NCI-H524 (cell line): ENCODE results near the gene DDX59.
A peak's percentile ranks its signal among the peaks of the same experiment; 100 is the strongest.

ENCODE experiments used
- DNase-seq, 2 experiments: peaks; one replicate each; lab custom pipeline; 2025; lab: John Stamatoyannopoulos, UW

Gene DDX59

DNA sequence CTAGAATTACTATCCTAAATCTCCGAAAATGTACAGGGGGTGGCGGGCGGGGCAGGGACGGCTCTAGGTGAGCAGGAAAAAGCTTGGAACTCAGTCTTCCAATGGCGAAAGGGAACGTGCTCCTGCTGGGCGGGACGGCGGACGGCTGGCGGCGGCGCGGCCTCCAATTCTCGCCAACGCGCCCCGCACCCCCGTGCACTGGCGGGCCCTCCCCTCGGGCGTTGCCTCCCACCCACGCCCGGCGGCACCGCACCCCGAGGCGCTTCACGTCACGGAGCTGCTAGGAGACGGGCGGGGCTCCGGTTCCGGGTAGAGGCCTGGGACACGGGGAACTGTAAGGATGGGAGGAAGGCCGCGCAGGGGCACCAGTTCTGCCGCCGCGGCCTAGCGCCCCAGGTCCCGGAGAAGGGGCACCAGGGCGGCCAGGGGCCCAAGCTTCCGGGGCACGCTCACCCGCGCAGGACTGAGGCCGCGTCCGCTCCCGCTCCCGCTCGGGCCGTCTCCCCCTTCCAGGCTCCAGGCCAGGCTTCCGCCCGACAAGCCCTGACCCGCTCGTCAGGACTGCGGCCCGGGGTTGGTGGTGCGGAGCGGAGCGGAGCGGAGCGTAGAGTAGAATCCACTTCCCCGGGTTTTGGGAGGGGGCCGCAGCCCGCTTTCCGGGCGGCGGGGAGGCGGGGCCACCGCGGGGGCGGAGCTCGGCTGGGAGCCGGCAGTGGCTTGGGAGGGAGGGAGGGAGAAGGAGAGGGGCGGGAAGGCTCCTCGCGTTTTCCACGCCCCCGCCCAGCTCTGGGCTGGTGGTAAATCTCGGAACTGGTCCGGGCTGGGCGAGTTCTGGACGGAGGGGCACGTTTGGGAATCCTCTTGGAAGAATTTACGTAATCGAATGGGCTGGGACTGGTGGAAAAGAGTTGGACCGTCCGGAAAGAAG lies at the start of gene DDX59:
TSS of gene DDX59 (minus strand) at position 594 of the 928 bp plus-strand sequence. CDS start 3,167 bp downstream, outside the sequence.
- peak; percentile 94 to 97 for DNase-seq

DNA sequence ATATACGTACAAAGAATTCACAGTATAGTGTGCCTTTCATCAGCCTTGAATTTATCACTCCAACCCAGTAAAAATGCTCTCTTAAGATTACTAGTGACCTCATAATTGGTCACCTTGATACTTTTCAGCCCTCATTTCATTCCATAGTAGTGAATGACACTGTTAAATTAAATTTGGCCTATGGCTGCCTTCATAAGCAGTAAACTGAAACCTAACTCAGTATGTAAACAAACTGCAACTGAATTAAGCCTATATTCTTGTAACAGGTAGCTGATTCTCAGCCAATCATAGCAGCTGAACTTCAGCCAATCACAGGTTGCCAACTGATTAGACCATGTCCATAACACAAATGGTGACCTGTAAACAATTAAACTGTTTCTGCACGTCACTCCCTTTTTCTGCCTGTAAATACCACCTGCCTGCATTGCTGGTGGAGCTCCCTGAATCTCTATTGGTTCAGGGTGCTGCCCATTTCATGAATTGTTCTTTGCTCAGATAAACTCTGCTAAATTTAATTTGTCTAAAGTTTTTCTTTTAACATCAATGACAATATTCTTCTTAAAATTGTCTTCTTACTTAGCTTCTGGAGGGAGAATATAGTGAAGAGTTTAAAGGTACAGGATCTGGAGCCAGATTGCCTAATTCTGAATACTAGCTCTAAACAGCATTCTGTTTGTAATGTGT lies 44.9 kb upstream of the DDX59 start:
- no peak for DNase-seq

DNA sequence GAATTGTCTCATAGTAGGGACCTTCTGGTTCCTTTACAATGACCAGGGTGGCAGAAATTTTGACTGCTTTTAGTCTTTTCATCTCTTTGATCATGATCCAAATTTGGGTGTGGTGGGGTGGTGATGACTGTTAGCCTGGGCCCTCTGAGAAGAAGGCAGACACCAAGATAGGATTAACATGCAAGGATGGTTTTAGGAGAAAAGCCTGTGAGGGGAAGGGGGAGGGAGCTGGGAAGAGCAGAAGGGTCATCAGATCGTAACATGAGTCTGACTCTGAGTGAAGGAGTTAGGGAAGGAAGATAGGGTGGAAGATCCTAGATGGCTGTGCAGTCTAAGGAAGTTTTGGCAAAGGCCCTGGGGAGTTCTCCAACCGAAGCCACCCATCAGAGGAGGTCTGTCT lies 40.5 kb upstream of the DDX59 start:
- no peak for DNase-seq

DNA sequence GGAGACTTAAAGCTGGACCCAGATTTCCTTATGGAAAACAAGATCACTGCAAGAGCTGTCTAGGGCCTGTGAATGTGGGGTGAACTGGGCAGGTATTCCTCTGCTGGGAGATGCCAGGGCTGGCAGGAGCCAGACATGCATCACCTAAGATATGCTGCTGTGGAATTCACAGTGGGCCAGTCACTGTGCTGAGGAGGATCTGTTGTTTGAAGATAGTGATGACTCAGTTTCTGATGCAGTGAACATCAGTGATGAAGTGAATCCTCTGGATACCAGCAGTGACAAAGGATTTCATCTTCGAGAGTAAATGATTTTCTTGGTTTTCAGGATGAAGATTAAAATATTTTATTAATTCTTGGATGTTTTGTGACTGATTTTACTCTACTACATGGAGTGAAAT lies 39.1 kb upstream of the DDX59 start:
- DNase-seq: no peak

DNA sequence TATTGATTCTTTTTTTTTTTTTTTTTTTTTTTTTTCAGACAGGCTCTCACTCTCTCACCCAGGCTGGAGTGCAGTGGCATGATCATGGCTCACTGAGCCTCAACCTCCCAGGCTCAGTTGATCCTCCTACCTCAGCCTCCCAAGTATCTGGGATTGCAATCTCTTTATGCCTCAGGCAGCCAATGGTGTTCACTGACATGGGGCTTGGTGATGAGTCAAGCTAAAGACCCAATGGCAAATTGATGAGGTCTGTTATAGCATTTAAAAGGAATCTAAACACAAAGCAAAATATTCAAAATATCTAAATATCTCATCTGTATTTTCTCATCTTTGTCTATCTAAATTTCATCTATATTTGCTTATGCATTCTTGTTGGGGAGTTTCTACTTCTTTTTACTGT lies 38.5 kb upstream of the DDX59 start:
- no peak for DNase-seq

DNA sequence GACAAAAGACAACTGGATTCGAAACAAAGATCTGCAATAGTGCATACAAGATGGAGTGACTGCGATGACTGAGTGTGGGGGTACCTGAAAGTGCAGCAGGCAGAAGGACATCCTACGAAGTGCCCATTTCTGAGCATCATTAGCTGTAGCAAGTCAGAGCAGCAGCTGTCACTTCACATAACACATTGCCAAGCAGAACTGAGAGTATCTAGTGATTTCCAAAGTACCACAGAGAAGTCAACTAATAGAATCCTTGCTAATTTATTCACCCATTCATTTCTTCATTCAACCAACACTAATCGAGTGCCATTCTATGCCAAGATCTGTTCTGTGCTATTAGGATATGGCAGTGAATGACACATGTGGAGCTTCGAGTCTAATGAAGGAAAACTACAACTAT lies 37.4 kb upstream of the DDX59 start:
- peak in 1 of 2 experiments; percentile 4 for DNase-seq

DNA sequence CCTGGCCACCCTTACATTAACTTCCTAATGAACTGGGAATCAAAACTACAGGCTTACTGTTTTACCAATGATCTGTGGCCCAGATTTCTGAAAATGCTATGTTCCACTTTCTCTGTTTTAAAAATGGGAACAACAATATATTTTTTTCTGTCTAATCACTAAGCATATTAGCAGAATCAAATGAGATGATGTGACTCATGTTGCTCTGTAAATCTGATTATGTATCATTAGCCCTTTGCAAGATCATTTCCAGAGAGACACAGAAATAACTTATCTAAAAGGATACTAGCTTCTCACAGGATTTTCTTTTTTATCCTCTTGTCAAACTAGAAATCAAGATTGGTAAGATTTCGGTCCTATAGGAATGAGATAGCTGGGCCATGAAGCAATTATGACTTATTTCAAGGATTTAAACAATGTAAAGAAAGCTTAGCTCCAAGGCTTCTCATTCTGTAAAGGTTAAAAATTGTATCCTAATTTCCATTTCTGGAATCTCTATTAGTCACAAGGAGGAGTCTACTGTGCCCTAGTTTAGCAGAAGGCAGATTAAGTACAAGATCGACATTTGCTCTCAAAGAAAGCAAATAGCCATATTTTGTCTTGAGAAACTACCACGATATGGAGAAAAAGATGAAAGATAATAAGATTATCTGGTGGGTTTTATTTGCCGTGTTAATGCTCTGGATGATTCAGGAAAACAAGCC lies 36.6 kb upstream of the DDX59 start:
- DNase-seq: no peak

DNA sequence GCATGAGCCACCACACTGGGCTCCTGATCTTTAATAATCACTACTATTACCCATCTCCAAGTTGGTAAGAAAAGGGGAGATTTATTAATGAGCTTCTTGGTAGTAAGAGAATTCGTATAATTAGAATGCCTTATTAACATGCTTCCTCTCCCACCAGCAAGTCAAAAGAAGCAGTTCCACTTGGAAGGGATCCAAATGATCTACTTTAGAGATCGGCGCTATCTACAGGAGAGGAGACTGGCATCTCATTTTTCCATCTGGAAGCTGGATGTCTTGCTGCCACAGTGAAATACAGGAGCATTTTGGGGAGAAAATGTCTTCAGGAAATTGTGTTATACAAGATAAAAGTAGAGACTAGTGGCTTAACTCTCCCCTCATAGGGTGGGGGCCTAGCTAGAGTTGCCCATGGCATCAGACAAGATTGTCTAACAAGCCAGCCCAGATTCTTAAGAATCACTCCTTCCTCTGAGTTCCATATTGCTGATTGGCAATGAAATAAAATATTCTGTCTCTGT lies 35.3 kb upstream of the DDX59 start:
- DNase-seq: no peak

DNA sequence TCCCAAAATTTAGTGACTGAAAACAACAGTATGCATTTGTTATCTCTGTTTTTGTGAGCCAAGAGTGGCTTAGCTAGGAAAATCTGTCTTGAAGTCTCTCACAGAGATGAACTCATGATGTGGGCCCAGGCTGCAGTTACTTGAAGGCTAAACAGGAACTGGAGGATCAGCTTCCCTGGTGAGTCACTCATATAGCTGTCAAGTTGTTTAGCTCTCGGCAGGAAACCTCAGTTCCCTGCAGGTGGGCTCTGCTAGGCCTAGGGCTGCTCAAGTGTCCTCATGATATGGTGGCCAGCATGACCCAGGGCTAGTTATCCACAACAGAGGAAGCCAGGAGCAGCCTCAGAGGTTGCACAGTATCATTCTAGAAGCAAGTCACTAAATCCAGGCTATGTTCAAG lies 30.2 kb upstream of the DDX59 start:
- no peak for DNase-seq

DNA sequence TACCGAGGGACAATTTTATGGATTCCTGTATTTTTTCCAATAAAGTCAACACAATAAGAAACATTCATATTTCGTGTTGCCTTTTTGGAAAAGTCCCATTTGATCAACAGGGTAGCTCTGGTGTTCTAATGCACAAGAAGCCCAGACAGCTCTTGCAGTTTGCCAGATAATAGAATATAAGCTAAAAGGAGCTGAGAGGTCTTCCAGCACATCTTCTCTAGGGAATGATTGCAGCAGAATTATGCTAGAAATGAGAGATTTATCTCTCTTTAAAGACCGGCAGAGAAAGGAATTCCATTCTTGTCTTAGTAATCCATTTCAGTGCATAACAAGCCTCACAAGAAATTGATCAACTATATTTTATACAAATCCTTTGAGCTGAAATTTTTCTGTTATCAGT lies 25.0 kb upstream of the DDX59 start:
- no peak for DNase-seq

DNA sequence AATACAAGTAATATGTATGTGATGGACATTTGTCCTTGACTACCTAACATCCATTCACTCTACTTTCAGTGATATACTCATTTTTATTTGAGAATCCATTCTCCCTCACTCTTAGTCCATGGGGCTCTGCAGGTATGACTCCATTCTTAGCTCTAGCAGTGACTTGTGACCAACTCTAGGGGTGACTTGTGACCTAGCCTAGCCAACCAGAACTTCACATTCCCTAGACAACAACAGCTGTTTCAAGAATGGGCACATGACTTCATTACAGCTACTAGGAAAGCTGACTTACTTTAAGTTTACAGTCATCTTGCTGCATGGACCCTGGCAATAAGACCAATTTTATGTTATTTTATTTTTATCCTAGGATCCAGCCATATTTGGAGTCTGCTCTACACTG lies 23.6 kb upstream of the DDX59 start:
- no peak for DNase-seq

DNA sequence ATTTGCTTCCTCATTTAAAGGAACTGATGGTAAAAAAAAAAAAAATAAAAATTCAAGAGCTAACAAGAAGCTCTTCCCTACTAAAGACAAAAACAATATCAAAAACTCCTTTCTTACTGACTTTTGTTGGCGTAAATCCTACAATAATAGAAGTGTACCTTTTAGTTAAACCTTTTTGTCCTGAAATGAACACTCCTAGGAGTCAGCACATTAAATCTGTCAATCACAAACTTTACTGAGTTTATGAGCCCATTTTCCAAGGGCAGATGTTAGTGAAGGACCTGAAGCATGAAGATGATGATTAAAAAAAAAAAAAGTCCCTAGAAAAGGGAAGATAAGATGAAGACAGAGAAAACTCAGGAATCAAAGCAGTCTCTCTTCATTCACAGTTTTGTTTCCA lies 22.6 kb upstream of the DDX59 start:
- DNase-seq: no peak

DNA sequence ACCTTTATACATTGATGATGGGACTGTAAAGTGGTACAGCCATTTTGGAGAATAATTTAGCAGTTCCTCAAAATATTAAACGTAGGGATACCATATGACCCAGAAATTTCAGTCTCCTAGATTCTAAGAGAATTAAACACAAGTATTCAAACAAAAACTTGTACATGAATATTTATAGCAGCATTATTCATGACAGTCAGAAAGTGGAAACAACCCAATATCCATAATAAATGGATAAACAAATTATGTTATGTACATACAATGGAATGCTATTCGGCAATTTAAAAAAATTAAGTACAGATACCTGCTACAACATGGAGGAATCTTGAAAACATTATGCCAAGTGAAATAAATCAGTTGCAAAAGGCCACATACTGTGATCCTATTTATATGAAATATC lies 16.9 kb upstream of the DDX59 start:
- no peak for DNase-seq

DNA sequence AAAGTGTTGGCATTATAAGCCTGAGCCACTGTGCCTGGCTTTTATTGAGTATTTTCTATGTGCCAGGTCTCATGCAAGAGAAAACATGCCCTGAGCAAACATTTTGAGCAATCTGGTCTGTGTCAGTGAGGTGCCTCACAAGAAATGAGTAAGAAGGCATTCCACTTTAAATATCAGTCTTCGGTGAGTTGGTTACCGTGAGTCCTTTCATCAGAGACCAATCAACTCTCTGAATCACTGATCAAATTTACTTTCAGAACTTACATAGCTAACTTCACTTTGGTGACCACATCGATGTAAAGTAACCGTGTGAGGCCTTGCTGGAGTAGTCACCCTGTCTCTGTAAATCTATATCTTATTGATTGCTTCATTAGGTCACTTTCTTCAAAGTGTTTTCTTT lies 14.3 kb upstream of the DDX59 start:
- DNase-seq: no peak

DNA sequence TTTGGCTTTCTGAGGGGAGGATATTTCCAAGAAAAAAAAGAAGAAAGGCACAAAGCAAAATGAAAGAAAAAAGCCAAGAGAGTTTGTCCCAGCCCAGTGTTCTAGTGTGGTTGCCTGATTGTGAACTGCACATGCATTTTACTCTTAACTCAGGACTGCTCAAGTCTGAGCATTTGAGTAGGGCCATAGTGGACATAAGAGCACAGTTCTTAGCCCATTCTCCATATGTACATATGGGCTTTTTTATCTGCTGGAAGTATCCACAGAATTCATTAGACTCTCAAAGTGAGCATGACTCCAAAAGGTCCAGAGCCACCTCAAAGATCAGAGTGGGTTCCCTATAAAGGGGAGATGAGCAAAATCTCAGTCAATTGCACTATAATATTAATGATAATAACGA lies 13.6 kb upstream of the DDX59 start:
- DNase-seq: no peak

DNA sequence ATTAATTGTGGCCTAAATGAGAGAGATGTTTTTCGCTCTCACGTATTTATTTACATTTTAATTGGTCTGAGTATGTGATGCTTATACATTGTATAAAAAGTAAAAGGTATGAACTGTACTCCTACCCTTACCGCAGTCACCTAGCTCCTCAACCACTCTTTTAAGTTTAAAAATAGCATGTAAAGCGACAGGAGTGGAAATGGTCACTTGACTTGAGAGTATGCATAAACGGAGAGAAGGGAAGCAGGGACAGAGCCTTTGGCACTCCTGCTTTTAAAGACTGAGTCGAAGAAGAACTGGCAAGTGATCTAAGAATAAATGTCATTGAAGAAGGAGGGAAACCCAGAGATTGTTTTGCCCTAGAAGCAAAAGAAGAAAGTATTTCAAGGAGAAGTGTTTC lies 11.5 kb upstream of the DDX59 start:
- DNase-seq: no peak

DNA sequence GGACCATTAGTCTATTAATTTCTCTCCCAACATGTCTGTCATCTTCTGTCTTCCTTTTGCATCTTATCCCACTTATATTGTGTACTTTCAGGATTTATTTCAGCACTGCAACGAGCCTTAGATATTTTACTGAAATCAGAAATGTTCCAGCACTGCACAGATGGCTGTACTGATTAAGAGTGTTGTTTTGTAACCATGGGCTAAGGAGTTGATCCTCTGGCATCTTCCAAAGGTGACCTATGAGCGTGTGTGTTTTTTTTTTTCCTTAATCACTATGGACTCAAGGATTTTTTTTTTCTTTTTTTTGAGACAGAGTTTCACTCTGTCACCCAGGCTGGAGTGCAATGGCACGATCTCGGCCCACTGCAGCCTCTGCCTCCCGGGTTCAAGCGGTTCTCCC lies 7.1 kb upstream of the DDX59 start:
- DNase-seq: peak; percentile 6 to 68

DNA sequence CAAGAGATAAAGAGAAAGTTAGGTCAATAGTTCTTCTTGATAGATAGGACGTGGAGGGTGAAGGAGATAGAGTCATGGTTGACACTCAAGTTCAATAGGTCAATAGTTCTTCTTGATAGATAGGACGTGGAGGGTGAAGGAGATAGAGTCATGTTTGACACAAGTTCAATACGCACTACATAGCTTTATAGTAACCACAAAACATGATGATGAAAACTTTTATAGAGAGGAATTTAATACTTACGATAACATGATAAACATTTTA lies 5.8 kb upstream of the DDX59 start:
- DNase-seq: no peak

DNA sequence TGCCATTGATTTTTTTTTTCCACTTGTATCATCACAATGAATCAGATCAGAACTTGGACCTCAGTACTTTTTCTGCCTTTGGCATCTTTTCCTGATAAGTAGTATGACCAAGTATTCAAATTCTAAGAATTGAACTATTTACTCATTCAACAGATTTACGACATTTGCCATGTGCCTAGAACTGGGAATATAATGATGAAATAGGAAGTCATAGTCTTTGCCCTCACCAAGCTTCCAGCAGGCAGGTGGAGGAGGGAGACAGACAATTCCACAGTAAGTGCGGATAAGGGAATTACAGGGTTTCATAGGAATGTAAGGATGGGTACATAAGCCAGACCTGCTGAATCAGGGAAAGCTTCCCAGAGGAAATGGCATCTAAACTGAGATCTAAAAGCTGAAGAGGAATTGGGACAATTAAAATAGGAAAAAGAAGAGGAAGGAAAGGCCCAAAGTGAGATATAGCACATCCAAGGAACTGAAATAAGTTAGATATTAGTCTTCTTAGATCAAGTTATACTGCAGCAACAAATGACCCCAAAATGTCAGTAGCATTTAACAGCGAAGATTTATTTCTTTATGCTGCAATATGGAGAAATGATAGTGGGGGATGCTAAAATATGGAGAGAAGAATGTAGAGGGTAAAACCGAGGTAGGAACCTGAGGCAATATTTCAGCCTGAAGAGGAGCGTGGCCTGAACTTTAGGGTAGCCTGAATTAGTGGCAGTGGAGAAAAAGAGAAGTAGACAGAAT lies 5.3 kb upstream of the DDX59 start:
- DNase-seq: no peak

DNA sequence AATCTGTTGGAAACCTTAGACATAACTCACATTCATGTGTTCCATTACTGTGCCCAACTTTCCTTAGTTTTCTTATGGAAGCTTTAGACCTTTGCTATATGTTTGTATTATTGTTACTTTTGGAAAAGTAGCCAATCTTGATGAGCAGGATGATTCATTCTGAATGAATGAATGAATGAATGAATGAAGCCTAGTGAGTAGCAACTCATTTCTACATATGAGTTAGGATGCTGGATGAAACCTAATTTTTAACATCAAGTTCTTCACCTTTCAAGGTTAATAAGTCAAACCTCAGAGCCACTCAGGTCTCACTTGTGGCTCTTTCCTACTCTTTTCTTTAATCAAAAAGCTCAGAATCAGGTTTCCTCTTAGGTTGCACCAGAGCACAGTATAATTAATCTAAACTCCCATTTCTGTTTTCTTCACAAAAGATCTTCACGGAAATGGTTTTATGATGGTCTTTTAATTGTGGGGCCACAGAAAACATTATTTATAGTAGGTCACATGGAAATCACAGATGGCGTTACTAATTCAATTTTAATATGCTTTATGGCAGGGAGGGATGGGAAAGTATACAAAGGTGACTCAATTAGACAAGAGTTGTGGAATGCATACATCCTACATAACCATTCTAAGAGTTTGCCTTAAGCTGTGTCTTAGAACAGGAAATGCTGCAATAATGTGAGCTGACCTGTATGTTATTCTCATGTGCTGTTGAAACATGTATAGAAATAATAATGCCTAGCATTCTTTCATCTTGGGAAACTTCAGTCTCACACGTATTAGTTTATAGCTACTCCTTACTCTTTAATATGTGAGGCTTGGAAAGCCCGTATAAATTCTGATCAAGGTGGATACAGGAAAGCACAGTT lies 4.5 kb upstream of the DDX59 start:
- no peak for DNase-seq

DNA sequence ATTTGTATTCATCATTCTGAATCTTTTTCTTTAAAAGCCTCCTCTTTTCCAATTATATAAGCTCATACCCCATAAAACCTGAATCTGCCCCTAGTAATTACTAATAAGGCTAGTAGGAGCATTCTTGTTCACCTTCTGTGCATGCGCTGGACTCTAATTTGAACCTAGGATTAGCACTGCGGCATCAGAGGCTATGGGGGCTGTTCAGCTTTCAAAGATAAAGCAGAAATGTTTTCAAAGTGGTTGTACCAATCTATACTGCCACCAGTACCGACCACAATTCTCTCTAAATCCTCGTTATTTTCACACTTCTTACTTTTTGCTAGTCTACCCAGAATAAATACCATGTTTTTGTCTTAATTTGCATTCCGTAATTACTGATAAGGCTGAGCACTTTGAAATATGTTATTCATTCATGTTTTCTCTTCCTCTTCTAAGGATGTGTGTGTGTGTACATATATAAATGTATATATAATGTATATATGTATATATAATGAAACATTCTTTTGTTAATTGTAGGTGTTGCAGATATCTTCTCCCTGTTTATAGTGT lies 1.6 kb upstream of the DDX59 start:
- DNase-seq: no peak
